Mesothelial cell of epicardium (in vitro differentiated cells): Measurements from ENCODE around the gene SHC3. TPM values are rescaled to one million over a fixed set of nuclear protein-coding genes. Genes with fewer than 3 reads are reported as not detected.

Experiments
- DNase-seq, 2 experiments: peaks; one replicate each; pipeline ENCODE4 v3.0.0; 2021; ENCODE audit warnings: low spot score in 2 of 2; ENCODE audit not compliant: unreplicated experiment in 2 of 2
- H3K27ac Mint-ChIP-seq: 2 replicates; pipeline ENCODE4 v1.8.0; 2021; ENCODE audit warnings: mixed read lengths
- H3K27me3 Mint-ChIP-seq: 2 replicates; pipeline ENCODE4 v1.8.0; 2021; ENCODE audit warnings: low read depth, mixed read lengths
- H3K36me3 Mint-ChIP-seq: 2 replicates; pipeline ENCODE4 v1.8.0; 2021; ENCODE audit warnings: mixed read lengths
- H3K4me1 Mint-ChIP-seq: 2 replicates; pipeline ENCODE4 v1.8.0; 2021; ENCODE audit warnings: mixed read lengths
- H3K4me3 Mint-ChIP-seq: 2 replicates; pipeline ENCODE4 v1.8.0; 2021; ENCODE audit warnings: mild to moderate bottlenecking, moderate library complexity, mixed read lengths
- H3K9me3 Mint-ChIP-seq: 2 replicates; pipeline ENCODE4 v1.8.0; 2021; ENCODE audit warnings: mixed read lengths
- CTCF ChIP-seq: fragments of 200-600 bp; sonication (generic); IDR thresholded peaks from one replicate; pipeline ENCODE4 v1.5.0; 2021; ENCODE audit warnings: antibody characterized with exemption; ENCODE audit not compliant: unreplicated experiment
- total RNA-seq: library from RNA; stranded (reverse); gene quantifications from 3 replicates; pipeline ENCODE4 v1.2.1, GENCODE V29; 2021

The SHC3 gene
- total RNA-seq, 1 donor from 2014 or later: 2.1 TPM

DNA sequence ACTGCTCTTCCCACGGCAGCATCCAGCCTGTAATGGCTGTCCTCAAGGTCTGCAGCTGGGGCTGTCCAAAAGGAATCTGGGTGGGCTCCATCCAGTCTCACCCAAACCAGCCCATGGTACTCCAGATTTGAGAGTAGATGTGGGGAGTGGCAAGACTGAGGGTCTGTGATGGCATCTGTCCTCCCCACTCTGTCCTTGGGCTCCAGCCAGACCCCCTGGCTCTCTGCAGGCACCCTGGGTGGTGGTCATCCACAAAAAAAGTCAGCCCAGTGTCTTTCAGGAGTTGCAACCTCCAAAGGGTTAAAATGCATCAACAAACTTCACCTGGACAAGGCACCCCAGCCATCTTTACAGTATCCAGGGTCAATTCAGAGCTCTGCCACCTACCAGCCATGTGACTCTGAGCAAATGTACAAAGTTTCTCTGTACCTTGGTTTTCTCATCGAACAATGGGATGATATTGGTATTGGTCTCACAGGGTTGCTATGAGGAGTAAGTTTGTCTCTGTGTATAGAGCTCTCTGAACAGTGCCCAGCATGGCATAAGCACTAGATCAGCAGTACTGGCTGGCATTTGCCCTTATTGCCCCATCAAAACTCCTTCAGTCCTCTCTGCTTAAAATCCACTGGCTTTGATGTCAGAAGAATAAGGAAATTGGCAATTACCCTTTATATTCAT is 194.6 kb downstream of the SHC3 start:
- Mint-ChIP-seq H3K27me3 (peaks cover 3% of the 10 kb centered on the region), H3K36me3 (peaks cover 2% of the 10 kb centered on the region), H3K4me3 (no peak overlapping the region), H3K4me1 (peaks cover 3% of the 10 kb centered on the region), H3K9me3 (peaks cover 21% of the 10 kb centered on the region), H3K27ac (no peak overlapping the region)
- no peak for TF ChIP-seq CTCF
- no peak for DNase-seq

- no peak for DNase-seq
- Mint-ChIP-seq H3K4me1 (no peaks in the 10 kb centered on the region), H3K9me3 (peaks cover 18% of the 10 kb centered on the region), H3K27ac (no peak overlapping the region), H3K4me3 (no peak overlapping the region), H3K27me3 (peaks cover 3% of the 10 kb centered on the region), H3K36me3 (peaks cover 2% of the 10 kb centered on the region)
- TF ChIP-seq CTCF: no peak
Observed at GRCh38 chr9:88980740-88981203, 197.8 kb downstream of the SHC3 start.

GRCh38 chr9:88979791-88980190 is 198.8 kb downstream of the SHC3 start:
- H3K27ac Mint-ChIP-seq: no peak overlapping the region
- no peaks in the 10 kb centered on the region for H3K27me3 Mint-ChIP-seq
- no peak for DNase-seq
- TF ChIP-seq CTCF: no peak
- no peak overlapping the region for H3K4me3 Mint-ChIP-seq
- peaks cover 2% of the 10 kb centered on the region for H3K36me3 Mint-ChIP-seq
- H3K9me3 Mint-ChIP-seq: peaks cover 18% of the 10 kb centered on the region
- no peaks in the 10 kb centered on the region for H3K4me1 Mint-ChIP-seq

DNA sequence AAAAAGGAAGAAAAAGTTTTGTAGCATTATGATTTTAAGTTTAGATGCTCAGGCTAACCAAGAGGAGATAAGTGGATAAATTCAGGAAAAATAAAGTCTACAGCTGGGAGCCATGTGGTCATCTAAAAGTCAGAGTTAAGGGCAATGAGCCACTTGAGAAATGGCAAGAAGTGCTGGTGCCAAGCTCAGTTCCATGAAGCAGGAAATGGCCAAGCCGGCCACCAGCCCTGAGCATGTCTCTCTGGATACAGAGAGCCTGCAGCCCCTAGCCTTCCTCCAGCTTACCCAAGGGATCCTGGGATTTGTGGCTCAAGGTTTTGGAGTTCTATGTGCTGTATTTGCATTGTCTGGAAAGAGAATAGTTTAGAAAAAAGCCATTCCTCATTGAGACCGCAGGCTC is 199.6 kb downstream of the SHC3 start:
- Mint-ChIP-seq H3K27me3 (no peaks in the 10 kb centered on the region), H3K9me3 (peaks cover 18% of the 10 kb centered on the region), H3K4me1 (no peaks in the 10 kb centered on the region), H3K36me3 (peaks cover 2% of the 10 kb centered on the region), H3K4me3 (no peak overlapping the region), H3K27ac (no peak overlapping the region)
- no peak for TF ChIP-seq CTCF
- no peak for DNase-seq

- DNase-seq: no peak
- Mint-ChIP-seq H3K4me3 (no peak overlapping the region), H3K4me1 (no peaks in the 10 kb centered on the region), H3K36me3 (peaks cover 2% of the 10 kb centered on the region), H3K27ac (no peak overlapping the region), H3K27me3 (no peaks in the 10 kb centered on the region), H3K9me3 (peaks cover 18% of the 10 kb centered on the region)
- no peak for TF ChIP-seq CTCF
Observed at GRCh38 chr9:88978034-88978433, 200.6 kb downstream of the SHC3 start.
